CD4-positive, CD25-positive, alpha-beta regulatory T cell (primary cell): ENCODE data around the gene SCAF8. TPM values are rescaled to one million over a fixed set of nuclear protein-coding genes. Genes with fewer than 3 reads are reported as not detected.

Experiments used
- ATAC-seq, 2 donors: fragments of 150-1000 bp; cut with Tn5 transposase; one replicate each; pipeline ENCODE4 v1.10.0; 2021; ENCODE audit warnings: low read depth in 2 of 2, moderate number of reproducible peaks in 2 of 2, moderate library complexity in 1 of 2
- DNase-seq, 3 donors: peaks; one replicate each; pipeline versions ENCODE4 v3.0.0 to v3.0.0-alpha.2; 2012 to 2022; ENCODE audit warnings: mixed read lengths in 1 of 3
- H3K27ac ChIP-seq: one replicate; pipeline ENCODE4 v1.7.0; 2013; ENCODE audit warnings: mild to moderate bottlenecking, low read length; ENCODE audit not compliant: insufficient read depth, poor library complexity, severe bottlenecking
- H3K27me3 ChIP-seq: one replicate; pipeline ENCODE4 v1.7.0; 2013; ENCODE audit warnings: low read length; ENCODE audit not compliant: control insufficient read depth, insufficient read depth
- H3K36me3 ChIP-seq: one replicate; pipeline ENCODE4 v1.7.0; 2013; ENCODE audit warnings: mild to moderate bottlenecking, low read length, moderate library complexity; ENCODE audit not compliant: control insufficient read depth, insufficient read depth
- H3K4me1 ChIP-seq: 2 replicates; pipeline ENCODE4 v1.7.0; 2013; ENCODE audit warnings: mild to moderate bottlenecking, low read length; ENCODE audit not compliant: insufficient read depth, control insufficient read depth, poor library complexity, severe bottlenecking
- H3K4me3 ChIP-seq: one replicate; pipeline ENCODE4 v1.7.0; 2013; ENCODE audit warnings: low read depth, mild to moderate bottlenecking, low read length, moderate library complexity
- H3K9me3 ChIP-seq, 2 experiments: 1 replicate in 1 of 2; 2 replicates in 1 of 2; pipeline ENCODE4 v1.7.0; 2013; ENCODE audit warnings: low read length in 2 of 2, mild to moderate bottlenecking in 1 of 2, moderate library complexity in 1 of 2; ENCODE audit not compliant: control insufficient read depth in 2 of 2
- H3K27ac Mint-ChIP-seq, 3 donors: one replicate each; pipeline ENCODE4 v1.8.0; 2020 to 2022; ENCODE audit warnings: mild to moderate bottlenecking in 3 of 3, mixed read lengths in 3 of 3, moderate library complexity in 2 of 3
- H3K27me3 Mint-ChIP-seq: one replicate; pipeline ENCODE4 v1.8.0; 2022; ENCODE audit warnings: mild to moderate bottlenecking, mixed read lengths
- H3K36me3 Mint-ChIP-seq: one replicate; pipeline ENCODE4 v1.8.0; 2020; ENCODE audit warnings: mixed read lengths
- H3K4me1 Mint-ChIP-seq, 4 donors: one replicate each; pipeline ENCODE4 v1.8.0; 2020 to 2022; ENCODE audit warnings: mixed read lengths in 4 of 4, mild to moderate bottlenecking in 1 of 4
- H3K4me3 Mint-ChIP-seq, 4 donors: one replicate each; pipeline ENCODE4 v1.8.0; 2020 to 2022; ENCODE audit warnings: mild to moderate bottlenecking in 4 of 4, mixed read lengths in 4 of 4, moderate library complexity in 3 of 4
- H3K9me3 Mint-ChIP-seq, 7 donors: one replicate each; pipeline ENCODE4 v1.8.0; 2020 to 2022; ENCODE audit warnings: mixed read lengths in 7 of 7, mild to moderate bottlenecking in 3 of 7, moderate library complexity in 2 of 7
- polyA plus RNA-seq, 4 donors: library from polyadenylated mRNA; unstranded; fragments of 300-500 nt; fragmentation: Illumina TruSeq; gene quantifications; one replicate each; pipeline ENCODE4 v1.2.3, GENCODE V29; 2021
- total RNA-seq: library from RNA; stranded (reverse); gene quantifications from one replicate; pipeline ENCODE4 v1.2.3, GENCODE V29; 2022

SCAF8 gene
- total and polyA plus RNA-seq, 5 donors from 2014 or later: 13.7 to 72.0 (median 15.3) TPM

- Mint-ChIP-seq H3K4me3 (no peak overlapping the region), H3K4me1 (peaks cover 37 to 61% (median 52%) of the 10 kb centered on the region in 4 donors), H3K27me3 (no peaks in the 10 kb centered on the region), H3K36me3 (peaks cover 24% of the 10 kb centered on the region), H3K27ac (peak overlapping the region in 1 of 3 donors; percentile 26), H3K9me3 (no peaks in the 10 kb centered on the region)
- no peak for DNase-seq
- no peaks in the 10 kb centered on the region for H3K9me3 ChIP-seq
- no peaks in the 10 kb centered on the region for H3K27me3 ChIP-seq
- peaks cover 46% of the 10 kb centered on the region for H3K36me3 ChIP-seq
- peaks cover 15% of the 10 kb centered on the region for H3K4me1 ChIP-seq
- no peak overlapping the region for H3K27ac ChIP-seq
- ATAC-seq: no peak
- no peak overlapping the region for H3K4me3 ChIP-seq
These were observed 51.9 kb downstream of the SCAF8 start for GRCh38 chr6:154785075-154785474.

- H3K27ac ChIP-seq: no peak overlapping the region
- ATAC-seq: no peak
- Mint-ChIP-seq H3K27ac (no peak overlapping the region), H3K9me3 (no peaks in the 10 kb centered on the region), H3K36me3 (peaks cover 14% of the 10 kb centered on the region), H3K4me1 (peaks cover 45 to 54% (median 46%) of the 10 kb centered on the region in 4 donors), H3K27me3 (no peaks in the 10 kb centered on the region), H3K4me3 (no peak overlapping the region)
- no peak for DNase-seq
- H3K27me3 ChIP-seq: no peaks in the 10 kb centered on the region
- H3K36me3 ChIP-seq: peaks cover 36% of the 10 kb centered on the region
- H3K4me1 ChIP-seq: peaks cover 15% of the 10 kb centered on the region
- H3K4me3 ChIP-seq: no peak overlapping the region
- H3K9me3 ChIP-seq: no peaks in the 10 kb centered on the region
These were observed 53.1 kb downstream of the SCAF8 start for GRCh38 chr6:154786144-154786868.

- no peak overlapping the region for H3K4me3 Mint-ChIP-seq
- H3K27ac ChIP-seq: no peak overlapping the region
- H3K27me3 ChIP-seq: no peaks in the 10 kb centered on the region
- no peaks in the 10 kb centered on the region for H3K27me3 Mint-ChIP-seq
- peaks cover 53% of the 10 kb centered on the region for H3K36me3 ChIP-seq
- H3K9me3 ChIP-seq: no peaks in the 10 kb centered on the region
- H3K36me3 Mint-ChIP-seq: peaks cover 38% of the 10 kb centered on the region
- no peak overlapping the region for H3K27ac Mint-ChIP-seq
- H3K9me3 Mint-ChIP-seq: no peaks in the 10 kb centered on the region
- H3K4me1 Mint-ChIP-seq: peaks cover 14 to 34% (median 23%) of the 10 kb centered on the region in 4 donors
- no peaks in the 10 kb centered on the region for H3K4me1 ChIP-seq
- no peak overlapping the region for H3K4me3 ChIP-seq
- ATAC-seq (no peak), DNase-seq (no peak)
These were observed 58.5 kb downstream of the SCAF8 start for GRCh38 chr6:154791556-154792317.

- no peak for ATAC-seq
- H3K4me3 Mint-ChIP-seq: no peak overlapping the region
- H3K27me3 Mint-ChIP-seq: no peaks in the 10 kb centered on the region
- peaks cover 8 to 30% (median 19%) of the 10 kb centered on the region in 4 donors for H3K4me1 Mint-ChIP-seq
- no peak for DNase-seq
- H3K36me3 Mint-ChIP-seq: peaks cover 38% of the 10 kb centered on the region
- no peaks in the 10 kb centered on the region for H3K4me1 ChIP-seq
- H3K27ac ChIP-seq: no peak overlapping the region
- no peak overlapping the region for H3K4me3 ChIP-seq
- no peaks in the 10 kb centered on the region for H3K9me3 ChIP-seq
- H3K36me3 ChIP-seq: peaks cover 56% of the 10 kb centered on the region
- H3K27ac Mint-ChIP-seq: no peak overlapping the region
- no peaks in the 10 kb centered on the region for H3K9me3 Mint-ChIP-seq
- H3K27me3 ChIP-seq: no peaks in the 10 kb centered on the region
These were observed 59.1 kb downstream of the SCAF8 start for GRCh38 chr6:154792325-154792724.

GRCh38 chr6:154792761-154793160, 59.5 kb downstream of the SCAF8 start:
- ATAC-seq (no peak), DNase-seq (no peak)
- H3K27ac Mint-ChIP-seq: no peak overlapping the region
- no peaks in the 10 kb centered on the region for H3K27me3 Mint-ChIP-seq
- H3K4me3 Mint-ChIP-seq: no peak overlapping the region
- no peaks in the 10 kb centered on the region for H3K27me3 ChIP-seq
- H3K36me3 Mint-ChIP-seq: peaks cover 36% of the 10 kb centered on the region
- H3K4me1 Mint-ChIP-seq: peaks cover 7 to 27% (median 16%) of the 10 kb centered on the region in 4 donors
- H3K9me3 ChIP-seq: no peaks in the 10 kb centered on the region
- peaks cover 55% of the 10 kb centered on the region for H3K36me3 ChIP-seq
- H3K4me1 ChIP-seq: no peaks in the 10 kb centered on the region
- H3K4me3 ChIP-seq: no peak overlapping the region
- H3K9me3 Mint-ChIP-seq: no peaks in the 10 kb centered on the region
- H3K27ac ChIP-seq: no peak overlapping the region

- Mint-ChIP-seq H3K9me3 (no peaks in the 10 kb centered on the region), H3K27me3 (no peaks in the 10 kb centered on the region), H3K4me3 (no peak overlapping the region), H3K27ac (peak overlapping the region in 1 of 3 donors; percentile 65), H3K36me3 (peaks cover 36% of the 10 kb centered on the region), H3K4me1 (peaks cover 17 to 29% (median 19%) of the 10 kb centered on the region in 4 donors)
- Histone ChIP-seq H3K4me3 (no peak overlapping the region), H3K9me3 (no peaks in the 10 kb centered on the region), H3K27me3 (no peaks in the 10 kb centered on the region), H3K4me1 (no peaks in the 10 kb centered on the region), H3K36me3 (peaks cover 45% of the 10 kb centered on the region), H3K27ac (no peak overlapping the region)
- DNase-seq (no peak), ATAC-seq (no peak)
These were observed 63.3 kb downstream of the SCAF8 start for GRCh38 chr6:154796484-154796883.

- Histone ChIP-seq H3K36me3 (peaks cover 50% of the 10 kb centered on the region), H3K27me3 (no peaks in the 10 kb centered on the region), H3K27ac (no peak overlapping the region), H3K4me3 (no peak overlapping the region), H3K9me3 (no peaks in the 10 kb centered on the region), H3K4me1 (no peaks in the 10 kb centered on the region)
- H3K4me3 Mint-ChIP-seq: no peak overlapping the region
- DNase-seq: no peak
- H3K27ac Mint-ChIP-seq: peak overlapping the region in 1 of 3 donors; percentile 12
- no peaks in the 10 kb centered on the region for H3K9me3 Mint-ChIP-seq
- peaks cover 25% of the 10 kb centered on the region for H3K36me3 Mint-ChIP-seq
- H3K4me1 Mint-ChIP-seq: peaks cover 15 to 20% (median 18%) of the 10 kb centered on the region in 4 donors
- ATAC-seq: no peak
- H3K27me3 Mint-ChIP-seq: no peaks in the 10 kb centered on the region
These were observed 64.6 kb downstream of the SCAF8 start for GRCh38 chr6:154797857-154798256.
